NCI-H1436 treated with DMSO at 0.1 percent for 48 hours (cell line): Measurements from ENCODE around the gene IQCE.
"Not testable (repeated sequence)": the region's sequence is repeated elsewhere in the genome, so short reads cannot be mapped to it uniquely, and the experiment has no call there.

Source experiments
- DNase-seq: peaks from one replicate; lab custom pipeline; 2025; lab: John Stamatoyannopoulos, UW

IQCE gene

DNA sequence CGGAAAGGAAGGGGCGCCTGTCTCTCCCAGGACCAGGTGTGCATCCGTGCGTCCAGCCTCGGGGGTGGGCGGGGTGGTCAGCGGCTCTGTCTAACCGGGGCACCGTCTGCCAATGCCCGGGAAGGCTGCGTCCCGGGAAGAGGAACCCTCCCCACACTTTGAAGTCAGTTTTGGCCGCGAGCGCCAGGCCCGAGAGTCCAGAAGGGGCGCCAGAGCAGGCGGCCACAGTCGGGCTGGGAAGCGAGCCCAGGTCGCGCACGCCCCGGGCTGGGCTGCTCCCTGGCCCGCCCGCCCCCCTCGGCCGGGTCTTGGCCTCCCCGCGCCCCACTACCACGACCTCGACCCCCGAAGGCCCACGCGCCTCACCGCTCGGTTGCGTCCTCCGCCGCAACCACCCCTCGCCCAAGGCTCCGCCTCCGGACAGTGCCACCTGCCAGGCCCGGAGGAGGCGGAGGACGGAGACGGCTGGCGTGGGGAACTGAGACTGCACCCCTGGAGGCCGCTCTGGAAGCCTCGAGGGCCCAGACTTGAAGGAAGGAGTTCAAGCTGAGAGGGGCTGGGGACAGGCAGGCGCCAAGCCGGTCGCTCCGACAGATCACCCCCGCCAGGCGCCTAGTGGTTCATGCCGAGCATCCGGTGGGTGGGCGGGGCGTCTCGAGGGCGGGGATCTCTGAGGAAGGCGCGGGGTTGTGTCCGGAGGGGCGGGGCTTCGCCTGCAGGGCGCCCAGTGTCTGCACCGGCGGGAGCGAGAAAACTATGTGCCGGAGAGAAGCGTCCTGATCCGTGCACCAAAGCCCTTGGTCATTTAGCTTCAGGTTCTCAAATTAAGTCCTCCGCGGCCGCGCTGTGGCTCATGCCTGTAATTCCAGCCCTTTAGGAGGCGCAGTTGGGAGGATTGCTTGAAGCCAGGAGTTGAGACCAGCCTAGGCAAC, 3.4 kb upstream of the IQCE start, which contains the start of gene BRAT1:
BRAT1 (minus strand) TSS at position 404 of the 932 bp plus-strand sequence. CDS start 1,093 bp downstream, outside the sequence.
- DNase-seq: peak; percentile 49

DNA sequence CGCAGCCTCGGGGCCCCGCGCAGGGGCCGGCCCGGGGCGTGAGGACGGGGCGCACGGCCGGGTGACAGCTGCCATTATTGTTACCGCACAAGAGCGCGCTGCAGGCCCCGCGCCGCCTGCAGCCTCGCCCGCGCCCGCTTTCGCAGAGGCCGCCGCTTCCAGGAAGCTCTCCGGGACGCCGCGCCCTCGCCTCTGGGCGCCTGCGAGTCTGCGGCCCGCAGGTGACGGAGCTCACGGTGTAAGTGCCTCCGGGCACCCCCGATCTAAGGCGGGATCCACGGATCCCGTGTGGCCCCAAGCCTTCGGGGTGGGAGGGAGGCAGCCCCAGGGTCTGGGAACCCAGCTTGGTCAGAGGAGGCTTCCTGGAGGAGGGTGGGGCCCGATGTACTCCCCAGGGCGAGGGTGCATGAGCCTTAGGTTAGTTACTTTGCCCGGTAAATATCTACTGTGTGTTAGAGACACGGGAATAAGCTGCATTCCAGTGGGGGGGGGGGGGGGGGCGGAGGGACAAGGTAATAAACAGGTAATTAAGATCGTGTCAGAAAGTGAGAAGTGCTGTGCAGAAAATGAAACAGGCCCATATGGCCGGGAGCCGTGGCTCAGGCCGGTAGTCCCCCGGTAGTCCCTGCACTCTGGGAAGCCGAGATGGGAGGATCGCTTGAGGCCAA, 638 bp downstream of the IQCE start:
- no peak for DNase-seq

DNA sequence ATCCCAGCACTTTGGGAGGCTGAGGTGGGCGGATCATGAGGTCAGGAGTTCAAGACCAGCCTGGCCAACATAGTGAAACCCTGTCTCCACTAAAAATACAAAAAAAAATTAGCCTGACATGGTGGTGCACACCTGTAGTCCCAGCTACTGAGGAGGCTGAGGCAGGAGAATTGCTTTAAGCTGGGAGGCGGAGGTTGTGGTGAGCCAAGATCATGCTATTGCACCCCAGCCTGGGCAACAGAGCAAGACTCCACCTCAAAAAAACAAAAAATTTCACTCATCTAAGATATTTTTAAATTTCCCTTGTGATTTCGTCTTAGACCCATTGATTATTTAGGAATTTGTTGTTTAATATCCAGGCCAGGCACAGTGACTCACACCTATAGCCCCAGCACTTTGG, 5.2 kb downstream of the IQCE start:
- DNase-seq: not testable (repeated sequence)

DNA sequence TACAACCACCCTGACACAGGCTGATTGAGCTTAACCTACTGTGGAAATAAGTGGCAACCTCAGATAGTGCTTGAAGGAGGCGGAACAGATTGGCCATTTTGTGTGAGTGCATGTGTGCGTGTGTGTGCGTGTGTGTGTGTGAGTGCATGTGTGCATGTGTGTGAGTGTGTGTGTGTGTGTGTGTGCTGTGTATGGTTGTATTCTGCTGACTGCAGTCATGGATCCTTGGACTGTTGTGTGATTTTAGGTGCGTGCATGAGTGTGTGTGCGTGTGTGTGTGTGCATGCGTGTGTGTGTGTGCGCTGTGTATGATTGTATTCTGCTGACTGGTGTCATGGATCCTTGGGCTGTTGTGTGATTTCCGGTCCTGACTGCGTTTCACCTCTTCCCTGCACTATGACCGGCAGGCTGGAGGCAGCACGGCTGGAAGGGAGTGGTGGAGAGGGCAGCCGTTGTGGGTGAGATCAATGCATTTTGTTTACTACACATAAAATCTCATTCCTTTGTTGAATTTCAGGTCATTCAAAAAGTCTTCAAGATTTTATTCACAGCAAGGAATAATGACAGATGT, 6.3 kb downstream of the IQCE start:
- no peak for DNase-seq

DNA sequence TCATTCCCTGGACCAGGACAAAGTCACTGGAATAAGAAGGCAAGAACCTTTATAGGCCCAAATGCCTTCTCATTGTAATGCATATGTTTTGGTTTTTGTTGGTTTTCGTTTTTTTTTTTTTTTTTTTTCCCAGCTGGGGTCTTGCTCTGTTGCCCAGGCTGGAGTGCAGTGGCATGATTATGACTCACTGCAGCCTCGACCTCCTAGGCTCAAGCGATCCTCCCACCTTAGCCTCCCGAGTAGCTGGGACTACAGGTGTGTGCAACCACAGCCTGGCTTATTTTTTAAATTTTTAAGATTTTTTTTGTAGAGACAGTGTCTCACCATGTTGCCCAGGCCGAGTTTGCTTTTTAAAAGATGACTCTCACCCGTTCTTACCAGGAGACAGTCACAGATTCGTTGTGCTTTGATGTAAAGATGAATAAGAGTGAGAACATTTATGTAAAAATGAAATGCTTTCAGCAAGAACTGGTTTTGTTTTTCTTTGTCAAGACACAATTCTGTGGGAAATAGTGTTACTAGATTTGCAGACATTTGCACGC, 7.6 kb downstream of the IQCE start:
- DNase-seq: no peak

DNA sequence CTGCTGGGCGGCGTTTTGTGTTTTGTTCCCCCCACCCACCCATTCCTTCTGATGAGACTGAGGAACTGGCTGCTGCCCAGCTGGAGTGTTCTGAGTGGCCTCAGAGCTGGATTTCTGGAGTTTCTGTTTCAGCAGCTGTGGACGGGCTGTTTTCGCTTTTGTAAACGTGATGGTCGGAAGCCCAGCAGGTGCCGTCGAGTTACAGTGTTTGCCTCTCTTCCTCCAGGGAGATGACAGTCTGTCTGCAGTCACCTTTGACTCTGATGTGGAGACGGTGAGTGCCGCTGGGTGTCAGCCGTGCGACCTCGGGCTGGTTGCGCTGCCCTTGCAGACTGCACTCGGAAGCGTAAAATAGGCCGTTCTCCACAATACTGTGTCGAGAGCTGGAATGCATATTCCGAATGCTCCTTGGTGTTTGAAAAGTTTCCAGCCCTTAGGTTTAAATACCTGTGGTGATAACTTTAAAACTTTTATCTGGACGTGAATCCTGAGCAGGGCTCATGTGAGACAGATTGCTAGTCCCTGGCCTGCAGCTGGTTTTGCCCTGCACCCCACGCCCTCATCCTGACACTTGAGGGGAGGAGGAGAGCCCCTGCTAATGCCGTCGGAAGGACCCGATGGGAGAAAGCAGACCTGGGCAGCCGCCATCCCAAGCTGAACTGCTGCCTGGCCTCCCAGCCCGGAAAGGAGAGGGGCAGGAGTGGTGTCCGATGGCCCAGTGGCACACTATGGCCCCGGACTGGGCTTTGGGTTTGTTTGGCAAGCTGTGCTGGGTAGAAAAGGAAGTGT, 8.3 kb downstream of the IQCE start:
- no peak for DNase-seq

DNA sequence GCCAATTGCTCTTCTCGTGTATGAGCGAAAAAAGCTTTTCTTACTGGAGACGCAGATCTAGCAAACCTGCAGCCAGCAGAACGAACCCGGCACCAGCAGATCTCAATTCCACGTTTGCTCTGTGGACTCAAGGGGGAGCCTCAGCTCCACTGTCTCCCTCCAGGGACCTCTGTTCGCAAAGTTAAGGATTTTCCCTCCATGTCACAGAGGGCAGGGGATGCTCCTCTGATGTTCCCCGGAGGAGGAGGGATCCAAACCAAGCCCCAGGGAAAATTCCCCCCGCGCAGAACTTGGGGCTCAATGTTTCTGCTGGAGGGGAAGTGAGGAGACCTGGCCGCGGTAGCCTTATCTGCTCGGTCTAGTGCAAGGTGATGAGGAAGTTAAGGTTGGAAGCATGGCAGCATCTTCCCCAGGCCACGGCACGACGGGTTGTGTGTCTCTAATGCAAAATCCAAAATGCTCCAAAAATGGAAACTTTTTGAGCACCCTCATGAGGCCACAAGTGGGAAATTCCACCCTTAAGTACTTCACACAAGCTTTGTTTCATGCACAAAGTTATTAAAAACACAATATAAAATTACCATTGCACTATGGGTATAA, 9.0 kb downstream of the IQCE start:
- DNase-seq: no peak

DNA sequence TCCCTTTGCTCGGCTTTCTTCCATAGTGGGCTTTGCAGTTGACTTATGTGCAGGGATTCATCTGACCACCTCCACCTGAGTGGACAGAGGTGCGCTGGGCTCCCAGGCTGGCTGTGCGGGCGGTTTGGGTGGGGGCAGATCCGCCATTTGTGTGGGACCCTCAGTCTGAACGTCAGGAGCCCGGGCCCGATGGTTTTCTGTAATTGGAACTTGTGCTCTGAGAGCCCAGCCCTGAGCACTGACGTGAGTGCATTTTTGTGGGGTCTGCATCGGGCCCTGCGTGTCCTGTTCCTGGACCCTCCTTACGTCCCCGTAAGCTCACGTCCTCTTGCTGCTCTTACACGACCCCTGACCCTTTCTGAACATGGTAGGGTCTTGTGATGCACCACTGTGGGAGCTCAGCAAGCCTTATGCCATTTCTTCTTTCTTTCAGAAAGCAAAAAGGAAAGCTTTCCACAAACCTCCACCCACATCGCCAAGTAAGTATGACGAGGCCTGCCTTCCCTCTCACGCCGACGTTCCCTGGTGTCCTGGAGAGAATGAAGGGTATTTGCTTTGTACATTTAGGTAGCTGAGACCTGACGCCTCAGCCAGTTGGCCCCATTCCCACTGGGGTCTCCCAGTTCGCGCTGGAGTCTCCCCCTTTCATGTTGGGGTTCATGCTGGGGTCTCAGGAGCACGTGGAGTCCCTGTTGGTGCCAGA, 9.9 kb downstream of the IQCE start:
- no peak for DNase-seq

DNA sequence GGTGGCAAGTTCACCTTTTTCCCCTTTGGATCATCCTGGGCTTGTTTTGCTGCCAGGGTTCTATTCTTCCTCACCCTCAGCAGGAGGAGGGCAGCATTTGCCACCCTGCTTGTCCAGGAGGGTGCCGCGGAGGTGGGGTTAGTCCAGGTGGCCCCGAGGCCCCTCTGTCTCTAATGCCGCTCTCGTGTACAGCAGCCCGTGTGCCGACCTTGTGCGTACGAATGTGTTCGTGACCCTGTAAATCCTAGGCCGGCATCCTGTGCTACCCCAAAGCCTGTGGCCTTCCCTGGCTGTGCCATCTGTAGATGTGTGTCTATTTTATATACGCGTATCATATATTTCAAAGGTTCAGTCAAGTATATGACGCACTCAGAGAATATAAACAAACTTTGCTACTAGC, 10.6 kb downstream of the IQCE start:
- no peak for DNase-seq

DNA sequence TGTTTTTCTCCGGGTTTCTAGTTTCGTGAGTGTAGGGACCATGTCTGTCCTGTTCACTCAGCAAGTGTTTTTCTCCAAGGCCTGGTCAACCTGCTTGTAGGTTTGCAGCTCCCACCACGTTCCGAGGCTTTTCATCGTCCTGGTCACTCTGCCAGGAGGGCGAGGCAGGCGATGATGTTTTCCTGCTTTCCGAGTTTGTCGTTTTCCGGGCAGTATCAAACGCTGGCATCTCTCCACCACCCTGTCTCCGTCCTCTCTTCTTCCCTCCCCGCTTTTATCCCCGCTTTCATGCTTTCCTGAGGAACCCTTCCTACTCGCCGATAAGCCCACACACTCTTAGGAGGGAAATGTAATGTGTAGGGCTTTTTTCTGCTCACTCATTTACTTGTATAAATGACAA, 11.2 kb downstream of the IQCE start:
- no peak for DNase-seq

DNA sequence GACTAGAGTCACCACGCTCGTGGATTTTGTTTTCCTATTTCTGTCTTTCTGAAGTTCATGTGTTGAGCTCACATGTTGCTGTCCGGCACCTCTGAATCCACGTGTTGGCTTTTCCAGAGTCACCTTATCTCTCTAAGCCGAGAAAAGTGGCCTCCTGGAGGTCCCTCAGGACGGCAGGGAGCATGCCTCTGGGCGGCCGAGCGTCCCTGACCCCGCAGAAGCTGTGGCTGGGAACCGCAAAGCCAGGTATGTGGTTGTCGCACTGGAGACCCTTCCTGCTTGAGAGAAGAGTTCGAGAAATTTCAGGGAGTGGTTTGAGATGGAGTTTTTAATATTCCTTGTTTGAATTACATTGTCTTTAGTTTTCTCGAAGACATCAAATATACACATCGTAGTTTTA, 12.6 kb downstream of the IQCE start:
- DNase-seq: no peak

DNA sequence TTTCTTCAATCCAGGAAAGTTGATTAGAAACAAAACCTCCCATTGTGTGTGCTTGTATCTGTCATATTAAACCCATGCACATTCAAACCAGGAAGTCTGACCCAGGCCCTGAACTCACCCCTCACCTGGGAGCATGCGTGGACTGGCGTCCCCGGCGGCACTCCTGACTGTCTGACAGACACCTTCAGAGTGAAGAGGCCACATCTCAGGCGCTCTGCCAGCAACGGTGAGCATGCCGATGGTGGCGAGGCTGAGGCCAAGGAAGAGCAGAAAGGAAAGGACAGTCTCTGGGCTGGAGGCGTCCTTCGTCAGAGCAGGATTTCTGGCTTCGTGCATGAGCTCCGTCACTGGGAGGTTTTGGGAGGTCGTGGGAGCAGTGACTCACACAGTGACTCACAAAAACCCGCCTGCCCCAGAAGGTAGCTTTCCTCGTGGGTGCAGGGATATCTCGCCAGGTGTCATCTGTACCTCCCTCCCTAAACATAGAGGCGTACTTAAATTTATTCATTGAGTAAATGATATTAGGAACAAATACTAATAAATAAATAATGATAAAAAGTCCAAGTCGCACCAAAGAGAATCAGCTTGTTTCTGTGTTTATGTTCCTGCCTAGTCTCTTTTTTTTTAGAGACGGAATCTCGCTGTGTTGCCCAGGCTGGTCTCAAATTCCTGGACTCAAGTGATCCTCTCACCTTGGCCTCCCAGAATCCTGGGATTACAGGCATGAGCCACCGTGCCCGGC, 13.5 kb downstream of the IQCE start:
- no peak for DNase-seq

DNA sequence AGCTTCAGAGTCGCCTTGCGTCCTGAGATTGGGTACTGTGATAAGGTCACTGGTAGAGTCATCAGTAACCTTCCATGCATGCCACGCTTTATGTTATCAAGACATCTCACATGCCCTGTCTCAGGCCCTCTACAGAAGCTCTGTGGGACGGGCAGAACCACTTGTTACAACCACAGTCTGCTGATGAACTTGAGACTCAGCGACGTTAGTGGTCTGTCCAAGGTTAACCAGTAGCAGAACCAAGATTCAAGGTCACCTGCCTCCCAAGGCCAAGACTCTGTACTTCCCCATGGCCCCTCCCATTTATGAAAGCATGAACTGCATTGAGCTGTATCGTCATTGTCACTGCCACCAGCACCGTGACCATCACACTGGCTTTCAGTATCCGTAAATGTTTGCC, 15.0 kb downstream of the IQCE start:
- no peak for DNase-seq

DNA sequence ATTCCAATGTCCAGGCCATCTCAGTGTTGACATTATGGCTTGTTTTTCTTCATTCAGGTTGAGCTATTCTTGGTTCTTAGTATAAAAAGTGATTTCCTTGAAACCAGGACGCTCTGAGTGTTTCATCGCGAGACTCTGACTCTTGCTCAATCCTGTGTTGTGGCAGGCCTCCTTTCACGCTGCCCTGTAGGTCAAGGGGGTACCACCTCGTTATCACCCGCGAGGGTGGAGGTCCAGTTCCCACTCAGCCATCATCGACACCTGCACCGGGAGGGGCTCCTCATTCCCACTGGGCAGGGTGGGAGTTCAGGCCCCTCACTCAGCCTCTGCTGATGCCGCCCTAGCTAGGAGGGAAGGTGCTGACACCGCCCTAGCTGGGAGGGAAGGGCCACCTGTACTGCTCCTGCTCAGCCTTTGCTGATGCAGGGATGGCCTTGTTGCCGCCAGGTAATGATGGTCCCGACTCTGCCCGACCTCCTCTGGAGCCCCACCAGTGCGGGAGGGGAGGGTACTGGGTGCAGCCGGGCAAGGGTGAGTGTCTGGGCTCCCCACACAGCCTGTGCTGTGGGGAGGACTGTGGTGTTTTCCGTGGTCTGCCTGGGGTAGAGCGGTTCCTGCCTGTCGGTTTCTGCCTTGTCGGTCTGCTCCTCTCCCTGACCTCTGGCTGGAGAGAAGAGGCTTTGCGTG, 16.4 kb downstream of the IQCE start:
- DNase-seq: no peak

DNA sequence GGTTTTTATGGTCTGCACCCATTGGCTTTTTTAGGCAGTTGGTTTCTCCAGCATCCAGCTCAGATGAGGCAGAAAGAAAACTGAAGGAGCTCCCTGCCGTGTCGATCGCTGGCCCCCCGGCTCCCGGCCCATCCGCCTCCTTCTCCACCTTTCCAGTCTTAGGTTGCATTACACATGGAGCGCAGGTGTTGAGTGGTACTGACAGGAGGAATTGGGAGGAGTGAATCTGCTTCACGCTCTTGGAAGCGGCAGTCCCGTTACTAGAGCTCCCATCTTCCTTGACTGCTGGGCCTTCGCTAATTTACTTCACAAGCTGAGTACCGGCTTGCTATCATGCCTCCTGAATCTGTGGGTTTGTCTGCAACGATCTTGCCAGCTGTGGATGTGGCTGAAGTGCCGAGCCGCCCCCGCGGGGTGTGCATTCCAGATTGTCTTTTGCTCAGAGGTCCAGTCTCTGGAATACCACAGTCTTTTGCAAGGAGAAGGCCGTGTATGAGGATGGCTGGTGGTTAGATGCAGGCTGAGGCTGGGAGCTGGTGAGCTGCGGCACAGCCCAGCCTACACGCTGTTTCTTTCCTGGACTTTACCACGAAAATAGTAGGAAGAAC, 17.1 kb downstream of the IQCE start:
- DNase-seq: no peak

DNA sequence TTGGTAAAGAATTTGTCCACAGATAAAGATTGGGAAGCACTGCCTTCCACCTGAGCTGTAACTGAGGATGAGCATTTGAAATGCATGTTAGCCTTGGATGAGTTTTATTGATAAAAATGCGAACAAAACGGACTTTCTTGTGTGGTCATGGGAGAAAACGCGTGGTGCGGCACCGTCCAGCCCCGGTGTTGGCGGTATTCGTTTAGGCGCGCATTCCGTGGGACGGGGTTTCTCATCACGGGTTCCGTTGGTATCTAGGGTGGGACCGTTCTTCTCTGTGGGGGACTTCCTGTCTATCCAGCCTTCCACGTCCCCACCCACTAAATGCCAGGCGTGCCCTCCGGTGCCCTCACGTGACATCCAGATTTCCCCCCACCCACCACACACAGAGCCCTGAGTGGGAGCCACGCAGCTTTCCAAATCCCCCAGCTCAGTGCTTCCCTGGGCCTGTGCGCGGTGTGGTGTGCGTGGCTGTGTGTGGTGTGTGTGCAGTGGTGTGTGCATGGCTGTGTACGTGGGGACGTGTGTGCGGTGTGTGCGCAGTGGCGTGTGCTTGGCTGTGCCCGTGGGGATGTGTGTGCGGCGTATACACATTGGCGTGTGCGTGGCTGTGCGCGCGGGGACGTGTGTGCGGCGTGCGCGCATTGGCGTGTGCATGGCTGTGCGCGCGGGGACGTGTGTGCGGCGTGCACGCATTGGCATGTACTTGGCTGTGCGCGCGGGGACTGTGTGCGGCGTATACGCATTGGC, 18.1 kb downstream of the IQCE start:
- DNase-seq: no peak

DNA sequence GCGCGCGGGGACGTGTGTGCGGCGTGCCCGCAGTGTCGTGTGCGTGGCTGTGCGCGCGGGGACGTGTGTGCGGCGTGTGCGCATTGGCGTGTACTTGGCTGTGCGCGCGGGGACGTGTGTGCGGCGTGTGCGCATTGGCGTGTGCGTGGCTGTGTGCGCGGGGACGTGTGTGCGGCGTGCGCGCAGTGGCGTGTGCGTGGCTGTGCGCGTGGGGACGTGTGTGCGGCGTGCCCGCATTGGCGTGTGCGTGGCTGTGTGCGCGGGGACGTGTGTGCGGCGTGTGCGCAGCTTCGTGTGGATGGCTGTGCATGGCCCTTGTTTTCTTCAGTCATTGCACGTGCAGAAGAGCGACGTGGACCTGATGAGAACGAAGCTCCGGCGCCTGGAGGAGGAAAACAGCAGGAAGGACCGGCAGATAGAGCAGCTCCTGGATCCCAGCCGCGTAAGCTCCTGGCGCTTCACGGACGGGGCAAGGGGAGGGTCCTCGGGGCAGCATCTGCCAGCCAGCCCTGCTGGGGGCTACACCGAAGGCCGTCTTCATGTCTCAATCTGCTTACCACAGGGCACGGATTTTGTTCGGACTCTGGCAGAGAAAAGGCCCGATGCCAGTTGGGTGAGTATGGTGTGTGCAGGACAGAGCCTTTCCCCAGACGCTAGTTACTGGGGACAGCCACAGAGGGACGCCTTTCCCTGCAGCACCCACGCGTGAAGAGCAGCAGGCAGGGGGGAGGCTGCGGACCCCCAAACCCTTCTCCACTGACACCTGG, 19.3 kb downstream of the IQCE start:
- DNase-seq: no peak

DNA sequence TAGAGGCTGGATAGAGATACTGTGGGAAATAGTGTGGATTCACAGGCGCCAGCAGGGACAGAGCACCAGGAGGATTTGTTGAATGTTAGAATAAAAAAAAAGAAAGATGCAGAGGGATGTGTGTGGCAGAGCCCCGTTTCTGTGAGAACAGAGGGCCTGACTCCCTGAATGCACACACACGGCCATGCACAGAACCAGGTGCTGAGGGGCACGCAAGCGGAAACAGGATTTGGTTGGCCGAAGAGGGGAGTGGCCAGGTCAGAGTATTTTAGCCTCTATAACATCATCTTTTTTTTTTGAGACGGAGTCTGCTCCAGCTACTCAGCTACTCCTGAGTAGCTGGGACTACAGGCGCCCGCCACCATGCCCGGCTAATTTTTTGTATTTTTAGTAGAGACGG, 21.9 kb downstream of the IQCE start:
- no peak for DNase-seq
